Panc1 (cell line): ENCODE results near the gene IRGQ. TPM values are rescaled to one million over a fixed set of nuclear protein-coding genes. Genes with fewer than 3 reads are reported as not detected.

Experiments used
- ATAC-seq: fragments of 200-7000 bp; cut with Tn5 transposase; 2 replicates; pipeline ENCODE4 v1.9.1; 2020; ENCODE audit warnings: mild to moderate bottlenecking, moderate library complexity
- BruUV-seq: library from RNA; stranded (reverse); fragments of 400-500 nt; replicated peaks from 2 replicates; lab custom pipeline; 2021; lab: Mats Ljungman, UMichigan
- CTCF ChIA-PET: fragments of 300-600 bp; sonication (Branson Sonifier 250); formaldehyde crosslinking; loops from one replicate; lab custom pipeline; 2022; ENCODE audit warnings: antibody characterized with exemption; lab: Charles Lee
- POLR2A ChIA-PET: fragments of 300-600 bp; sonication (Branson Sonifier 250); formaldehyde crosslinking; loops from one replicate; lab custom pipeline; 2022; ENCODE audit warnings: antibody characterized with exemption; lab: Charles Lee
- DNase-seq: peaks from one replicate; pipeline ENCODE4 v3.0.0-alpha.2; 2010; ENCODE audit warnings: low read depth, low spot score
- H3K27ac ChIP-seq: 2 replicates; pipeline ENCODE4 v1.5.1; 2011; ENCODE audit warnings: mild to moderate bottlenecking, low read length, inconsistent platforms
- H3K27me3 ChIP-seq: fragments of 200-500 bp; sonication (Bioruptor generic); 2 replicates; pipeline ENCODE4 v1.6.0; 2014; ENCODE audit warnings: low read length, inconsistent platforms; ENCODE audit not compliant: control insufficient read depth, insufficient read depth
- H3K36me3 ChIP-seq: fragments of 200-500 bp; sonication (Bioruptor generic); 2 replicates; pipeline ENCODE4 v1.5.1; 2014; ENCODE audit warnings: inconsistent platforms, mild to moderate bottlenecking, low read length, moderate library complexity; ENCODE audit not compliant: control insufficient read depth, insufficient read depth
- H3K4me1 ChIP-seq: 2 replicates; pipeline ENCODE4 v1.5.1; 2011; ENCODE audit warnings: inconsistent platforms, mild to moderate bottlenecking, low read length, moderate library complexity; ENCODE audit not compliant: control insufficient read depth, insufficient read depth
- H3K4me3 ChIP-seq, 2 experiments: 2 replicates each; pipeline ENCODE4 v1.5.1; 2011 to 2012; ENCODE audit warnings: low read depth in 2 of 2, low read length in 2 of 2, mild to moderate bottlenecking in 2 of 2, inconsistent platforms in 1 of 2, moderate library complexity in 1 of 2
- H3K9me3 ChIP-seq: fragments of 200-500 bp; sonication (Bioruptor generic); 2 replicates; pipeline ENCODE4 v1.5.1; 2014; ENCODE audit warnings: low read depth, mild to moderate bottlenecking, inconsistent platforms, low read length, moderate library complexity; ENCODE audit not compliant: control insufficient read depth, insufficient read depth
- POLR2AphosphoS5 ChIP-seq: IDR thresholded peaks from 2 replicates; pipeline ENCODE4 v1.6.1; 2012; ENCODE audit warnings: mild to moderate bottlenecking, low read depth, low read length, moderate library complexity
- SIN3A ChIP-seq: IDR thresholded peaks from 2 replicates; pipeline ENCODE4 v1.6.1; 2012; ENCODE audit warnings: low read depth, mild to moderate bottlenecking, low read length, moderate library complexity, borderline replicate concordance; ENCODE audit not compliant: insufficient read depth
- TCF7L2 ChIP-seq: IDR thresholded peaks from 2 replicates; pipeline ENCODE4 v1.6.1; 2011; ENCODE audit warnings: mild to moderate bottlenecking, low read depth, low read length, inconsistent platforms
- in situ Hi-C: cut with HindIII; loops from 2 replicates; pipeline ENCODE4 v1.10.0; 2016; ENCODE audit warnings: low sequenced_read_pairs, low pct_unique_long_range_greater_than_20kb
- intact Hi-C: fragments of 100-400 bp; cut with micrococcal nuclease; formaldehyde crosslinking; loops from one replicate; pipeline ENCODE4 v1.10.0; 2022; ENCODE audit not compliant: unreplicated experiment
- total RNA-seq: library from RNA; stranded (reverse); gene quantifications from one replicate; pipeline ENCODE4 v1.2.1, GENCODE V29; 2021; ENCODE audit not compliant: unreplicated experiment
- TF ChIP-seq, protein P1 (sequence below): fragments of 450-650 bp; IDR thresholded peaks from 2 replicates; pipeline ENCODE4 v1.5.1; 2017; ENCODE audit warnings: mild to moderate bottlenecking
- TF ChIP-seq, protein P2 (sequence below), 2 experiments: IDR thresholded peaks; 2 replicates each; pipeline ENCODE4 v1.6.1; 2011 to 2012; ENCODE audit warnings: low read depth in 2 of 2, control low read depth in 1 of 2, low read length in 1 of 2, mild to moderate bottlenecking in 1 of 2, moderate library complexity in 1 of 2; ENCODE audit not compliant: insufficient read depth in 1 of 2

Gene IRGQ
- total RNA-seq, 1 experiment from 2014 or later: 20.4 TPM

DNA sequence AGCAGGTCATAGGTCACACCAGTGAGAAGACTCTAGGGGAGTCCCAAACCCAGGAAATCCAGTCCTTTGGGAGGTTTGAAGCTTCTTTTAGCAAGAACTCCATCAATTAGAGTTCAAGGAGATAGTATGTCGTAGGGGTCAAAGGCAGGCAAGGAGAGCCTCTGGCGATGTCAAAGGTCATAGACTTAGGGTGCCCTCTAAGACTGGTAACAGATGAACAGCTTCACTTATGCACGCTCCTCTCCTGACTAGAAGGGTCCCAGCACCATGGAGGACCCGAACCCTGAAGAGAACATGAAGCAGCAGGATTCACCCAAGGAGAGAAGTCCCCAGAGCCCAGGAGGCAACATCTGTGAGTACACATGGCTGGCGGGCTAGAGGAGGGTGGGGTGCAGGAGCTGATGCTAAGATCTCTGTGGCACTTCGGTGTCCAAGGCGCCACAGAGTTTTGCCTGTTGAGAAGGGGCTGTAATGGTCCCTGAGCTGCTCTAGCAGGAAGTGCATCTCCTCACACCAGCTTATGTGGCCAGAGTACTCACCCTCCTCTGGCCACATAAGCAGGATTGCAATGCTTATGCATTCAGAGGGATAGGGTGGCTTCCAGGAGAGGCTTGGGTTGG lies 1.0 kb upstream of the IRGQ start:
- ATAC-seq (no peak), DNase-seq (no peak)
- peak overlapping the region; percentile 93 for H3K27ac ChIP-seq
- no peak for TF ChIP-seq TCF7L2
- TF ChIP-seq, protein P1, sequence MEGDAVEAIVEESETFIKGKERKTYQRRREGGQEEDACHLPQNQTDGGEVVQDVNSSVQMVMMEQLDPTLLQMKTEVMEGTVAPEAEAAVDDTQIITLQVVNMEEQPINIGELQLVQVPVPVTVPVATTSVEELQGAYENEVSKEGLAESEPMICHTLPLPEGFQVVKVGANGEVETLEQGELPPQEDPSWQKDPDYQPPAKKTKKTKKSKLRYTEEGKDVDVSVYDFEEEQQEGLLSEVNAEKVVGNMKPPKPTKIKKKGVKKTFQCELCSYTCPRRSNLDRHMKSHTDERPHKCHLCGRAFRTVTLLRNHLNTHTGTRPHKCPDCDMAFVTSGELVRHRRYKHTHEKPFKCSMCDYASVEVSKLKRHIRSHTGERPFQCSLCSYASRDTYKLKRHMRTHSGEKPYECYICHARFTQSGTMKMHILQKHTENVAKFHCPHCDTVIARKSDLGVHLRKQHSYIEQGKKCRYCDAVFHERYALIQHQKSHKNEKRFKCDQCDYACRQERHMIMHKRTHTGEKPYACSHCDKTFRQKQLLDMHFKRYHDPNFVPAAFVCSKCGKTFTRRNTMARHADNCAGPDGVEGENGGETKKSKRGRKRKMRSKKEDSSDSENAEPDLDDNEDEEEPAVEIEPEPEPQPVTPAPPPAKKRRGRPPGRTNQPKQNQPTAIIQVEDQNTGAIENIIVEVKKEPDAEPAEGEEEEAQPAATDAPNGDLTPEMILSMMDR: no peak
- no peaks in the 10 kb centered on the region for H3K27me3 ChIP-seq
- CTCF ChIA-PET: no interaction called here
- peak overlapping the region; percentile 82 to 95 for H3K4me3 ChIP-seq
- peaks cover 6% of the 10 kb centered on the region; the same call in 1 of the 2 replicates for H3K36me3 ChIP-seq
- POLR2A ChIA-PET: no interaction called here
- BruUV-seq: no TSS peak
- H3K4me1 ChIP-seq: peaks cover 7% of the 10 kb centered on the region; the same call in 1 of the 2 replicates
- H3K9me3 ChIP-seq: no peaks in the 10 kb centered on the region
- in situ Hi-C loops: no loop called here
- intact Hi-C loops: no loop called here

DNA sequence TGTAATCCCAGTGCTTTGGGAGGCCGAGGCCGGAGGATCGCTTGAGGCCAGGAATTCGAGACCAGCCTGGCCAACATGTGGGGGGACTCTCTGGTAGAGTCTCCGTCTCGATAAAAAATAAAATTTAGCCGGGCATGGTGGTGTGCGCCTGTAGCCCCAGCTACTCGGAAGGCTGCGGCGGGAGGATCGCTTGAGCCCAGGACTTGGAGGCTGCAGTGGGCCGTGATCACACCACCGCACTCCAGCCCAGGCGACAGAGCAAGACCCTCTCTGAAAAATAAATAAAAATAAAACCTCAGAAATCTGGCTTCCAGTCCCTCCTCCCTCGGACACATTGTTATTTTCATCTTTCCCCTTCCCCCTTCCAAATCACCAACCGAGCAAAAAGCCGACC lies 332 bp downstream of the IRGQ start:
- ChIA-PET CTCF (interaction anchor here (1.0 kb wide), 1 partner anchor 40 kb away, joined by 3 read pairs; no protein-coding TSS in a partner anchor), POLR2A (no interaction called here)
- in situ Hi-C loops: no loop called here
- ATAC-seq (peak; percentile 29), DNase-seq (no peak)
- TSS peak; percentile 91 for BruUV-seq
- TF ChIP-seq SIN3A: no peak
- TF ChIP-seq, protein P2, sequence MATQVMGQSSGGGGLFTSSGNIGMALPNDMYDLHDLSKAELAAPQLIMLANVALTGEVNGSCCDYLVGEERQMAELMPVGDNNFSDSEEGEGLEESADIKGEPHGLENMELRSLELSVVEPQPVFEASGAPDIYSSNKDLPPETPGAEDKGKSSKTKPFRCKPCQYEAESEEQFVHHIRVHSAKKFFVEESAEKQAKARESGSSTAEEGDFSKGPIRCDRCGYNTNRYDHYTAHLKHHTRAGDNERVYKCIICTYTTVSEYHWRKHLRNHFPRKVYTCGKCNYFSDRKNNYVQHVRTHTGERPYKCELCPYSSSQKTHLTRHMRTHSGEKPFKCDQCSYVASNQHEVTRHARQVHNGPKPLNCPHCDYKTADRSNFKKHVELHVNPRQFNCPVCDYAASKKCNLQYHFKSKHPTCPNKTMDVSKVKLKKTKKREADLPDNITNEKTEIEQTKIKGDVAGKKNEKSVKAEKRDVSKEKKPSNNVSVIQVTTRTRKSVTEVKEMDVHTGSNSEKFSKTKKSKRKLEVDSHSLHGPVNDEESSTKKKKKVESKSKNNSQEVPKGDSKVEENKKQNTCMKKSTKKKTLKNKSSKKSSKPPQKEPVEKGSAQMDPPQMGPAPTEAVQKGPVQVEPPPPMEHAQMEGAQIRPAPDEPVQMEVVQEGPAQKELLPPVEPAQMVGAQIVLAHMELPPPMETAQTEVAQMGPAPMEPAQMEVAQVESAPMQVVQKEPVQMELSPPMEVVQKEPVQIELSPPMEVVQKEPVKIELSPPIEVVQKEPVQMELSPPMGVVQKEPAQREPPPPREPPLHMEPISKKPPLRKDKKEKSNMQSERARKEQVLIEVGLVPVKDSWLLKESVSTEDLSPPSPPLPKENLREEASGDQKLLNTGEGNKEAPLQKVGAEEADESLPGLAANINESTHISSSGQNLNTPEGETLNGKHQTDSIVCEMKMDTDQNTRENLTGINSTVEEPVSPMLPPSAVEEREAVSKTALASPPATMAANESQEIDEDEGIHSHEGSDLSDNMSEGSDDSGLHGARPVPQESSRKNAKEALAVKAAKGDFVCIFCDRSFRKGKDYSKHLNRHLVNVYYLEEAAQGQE (IDR thresholded peaks at IDR 0.05; ENCODE audit: insufficient read depth in 1 of 2, low read depth in 2 of 2, low read length in 1 of 2): no peak
- TF ChIP-seq, protein P1: no peak
- TF ChIP-seq TCF7L2: no peak
- no peak for TF ChIP-seq POLR2AphosphoS5
- peak overlapping the region; percentile 88 for H3K27ac ChIP-seq
- H3K36me3 ChIP-seq: peaks cover 6% of the 10 kb centered on the region; the same call in 1 of the 2 replicates
- no peaks in the 10 kb centered on the region for H3K9me3 ChIP-seq
- no peaks in the 10 kb centered on the region for H3K27me3 ChIP-seq
- H3K4me3 ChIP-seq: peak overlapping the region; percentile 82 to 90
- H3K4me1 ChIP-seq: peaks cover 7% of the 10 kb centered on the region; the same call in 1 of the 2 replicates
- intact Hi-C loops: no loop called here
